PC-3 (cell line): ENCODE results near the gene YPEL2. TPM values are rescaled to one million over a fixed set of nuclear protein-coding genes. Genes with fewer than 3 reads are reported as not detected.

Experiments used
- ATAC-seq: fragments of 200-7000 bp; cut with Tn5 transposase; 2 replicates; pipeline ENCODE4 v1.9.1; 2020; ENCODE audit warnings: mild to moderate bottlenecking, moderate library complexity
- BruUV-seq: library from RNA; stranded (reverse); fragments of 400-500 nt; replicated peaks from 2 replicates; lab custom pipeline; 2021; lab: Mats Ljungman, UMichigan
- CTCF ChIA-PET: fragments of 300-600 bp; sonication (Branson Sonifier 250); formaldehyde crosslinking; loops from one replicate; lab custom pipeline; 2022; ENCODE audit warnings: antibody characterized with exemption; lab: Charles Lee
- POLR2A ChIA-PET: fragments of 300-600 bp; sonication (Branson Sonifier 250); formaldehyde crosslinking; loops from one replicate; lab custom pipeline; 2022; ENCODE audit warnings: antibody characterized with exemption; ENCODE audit not compliant: unreplicated experiment; lab: Charles Lee
- DNase-seq: peaks from one replicate; pipeline ENCODE4 v3.0.0-alpha.2; 2015
- H2AFZ ChIP-seq: fragments of 300-600 bp; sonication (generic); 2 replicates; pipeline ENCODE4 v1.6.0; 2016; ENCODE audit warnings: antibody characterized with exemption, low read length
- H3F3A ChIP-seq: fragments of 300-600 bp; sonication (generic); one replicate; pipeline ENCODE4 v1.6.0; 2017; ENCODE audit warnings: antibody characterized with exemption, low read length, control low read depth, mild to moderate bottlenecking; ENCODE audit not compliant: unreplicated experiment
- H3K27ac ChIP-seq: fragments of 300-600 bp; sonication (generic); 2 replicates; pipeline ENCODE4 v1.5.1; 2016; ENCODE audit warnings: mild to moderate bottlenecking, low read length
- H3K27me3 ChIP-seq: fragments of 300-600 bp; sonication (generic); 2 replicates; pipeline ENCODE4 v1.6.1; 2016; ENCODE audit warnings: low read length, mixed read lengths
- H3K36me3 ChIP-seq: fragments of 300-600 bp; sonication (generic); 2 replicates; pipeline ENCODE4 v1.6.1; 2016; ENCODE audit warnings: low read depth, mixed run types, low read length, mixed read lengths
- H3K4me1 ChIP-seq: fragments of 300-600 bp; sonication (generic); 2 replicates; pipeline ENCODE4 v1.5.1; 2016; ENCODE audit warnings: low read length; ENCODE audit not compliant: insufficient read depth
- H3K4me2 ChIP-seq: fragments of 300-600 bp; sonication (generic); 2 replicates; pipeline ENCODE4 v1.6.0; 2016; ENCODE audit warnings: low read length
- H3K4me3 ChIP-seq: fragments of 300-600 bp; sonication (generic); 2 replicates; pipeline ENCODE4 v1.5.1; 2016; ENCODE audit warnings: mild to moderate bottlenecking, low read length, mixed read lengths
- H3K79me2 ChIP-seq: fragments of 300-600 bp; sonication (generic); 2 replicates; pipeline ENCODE4 v1.6.1; 2017; ENCODE audit warnings: low read length, mixed read lengths
- H3K9ac ChIP-seq: fragments of 300-600 bp; sonication (generic); 2 replicates; pipeline ENCODE4 v1.6.0; 2016; ENCODE audit warnings: mild to moderate bottlenecking, low read length
- H3K9me2 ChIP-seq: fragments of 300-600 bp; sonication (generic); replicated peaks from 2 replicates; pipeline ENCODE4 v1.6.1; 2016; ENCODE audit warnings: mixed run types, low read length, mixed read lengths
- H3K9me3 ChIP-seq: fragments of 300-600 bp; sonication (generic); 2 replicates; pipeline ENCODE4 v1.6.1; 2016; ENCODE audit warnings: low read length, mixed read lengths
- H4K20me1 ChIP-seq: fragments of 300-600 bp; sonication (generic); 2 replicates; pipeline ENCODE4 v1.6.1; 2016; ENCODE audit warnings: low read length, mixed read lengths
- CTCF ChIP-seq: fragments of 300-600 bp; sonication (generic); conservative IDR thresholded peaks from 2 replicates; pipeline ENCODE4 v1.5.1; 2017; ENCODE audit warnings: antibody characterized with exemption, low read depth, mild to moderate bottlenecking, low read length
- EZH2 ChIP-seq: fragments of 300-600 bp; sonication (generic); IDR thresholded peaks from one replicate; pipeline ENCODE4 v1.6.1; 2017; ENCODE audit warnings: antibody characterized with exemption, mild to moderate bottlenecking, low read length; ENCODE audit not compliant: unreplicated experiment
- EZH2phosphoT487 ChIP-seq: fragments of 300-600 bp; sonication (generic); IDR thresholded peaks from 2 replicates; pipeline ENCODE4 v1.6.1; 2018; ENCODE audit warnings: mild to moderate bottlenecking, antibody characterized with exemption, low read length, borderline replicate concordance
- intact Hi-C: fragments of 100-400 bp; cut with micrococcal nuclease; formaldehyde crosslinking; loops from 2 replicates; pipeline ENCODE4 v1.9.0; 2023
- total RNA-seq: library from RNA; depleted of rRNA; stranded (reverse); fragments of >200 nt; gene quantifications from 2 replicates; pipeline ENCODE4 v1.2.3, GENCODE V29; 2014

YPEL2 gene
- total RNA-seq, 1 experiment from 2014 or later, result 0.47 TPM

GRCh38 chr17:59427996-59428395 lies 96.5 kb downstream of the YPEL2 start:
- BruUV-seq, result no TSS peak
- TF ChIP-seq CTCF (no peak), EZH2 (no peak), EZH2phosphoT487 (no peak)
- intact Hi-C loops, result no loop called here
- no peak for DNase-seq
- Histone ChIP-seq H3K4me2 (no peak overlapping the region), H3K9ac (no peak overlapping the region), H3K27ac (no peak overlapping the region), H3K27me3 (no peaks in the 10 kb centered on the region), H3K9me2 (no peaks in the 10 kb centered on the region), H4K20me1 (no peaks in the 10 kb centered on the region), H3K36me3 (no peaks in the 10 kb centered on the region), H3F3A (no peaks in the 10 kb centered on the region), H3K79me2 (no peaks in the 10 kb centered on the region), H3K9me3 (no peaks in the 10 kb centered on the region), H3K4me1 (peaks cover 17% of the 10 kb centered on the region), H2AFZ (no peak overlapping the region), H3K4me3 (no peak overlapping the region)
- ChIA-PET POLR2A (no interaction called here), CTCF (interaction anchor here (0.6 to 1.1 kb wide), 3 partner anchors 12 to 419 kb away, joined by 3 to 5 read pairs (median 3); no protein-coding TSS in a partner anchor)
- no peak for ATAC-seq

GRCh38 chr17:59428916-59429485 lies 97.5 kb downstream of the YPEL2 start:
- Histone ChIP-seq H3K27ac (no peak overlapping the region), H3K9ac (no peak overlapping the region), H3K9me3 (no peaks in the 10 kb centered on the region), H2AFZ (no peak overlapping the region), H4K20me1 (no peaks in the 10 kb centered on the region), H3F3A (no peaks in the 10 kb centered on the region), H3K79me2 (no peaks in the 10 kb centered on the region), H3K9me2 (no peaks in the 10 kb centered on the region), H3K4me3 (no peak overlapping the region), H3K36me3 (no peaks in the 10 kb centered on the region), H3K4me2 (no peak overlapping the region), H3K27me3 (no peaks in the 10 kb centered on the region), H3K4me1 (peaks cover 8% of the 10 kb centered on the region; the same call in 1 of the 2 replicates)
- intact Hi-C loops, result no loop called here
- ChIA-PET POLR2A (no interaction called here), CTCF (no interaction called here)
- ATAC-seq (no peak), DNase-seq (no peak)
- BruUV-seq, result no TSS peak
- no peak for TF ChIP-seq CTCF
- TF ChIP-seq EZH2, result no peak
- TF ChIP-seq EZH2phosphoT487, result no peak

- no peak for TF ChIP-seq EZH2
- no peak for TF ChIP-seq CTCF
- no peak for TF ChIP-seq EZH2phosphoT487
- H3F3A ChIP-seq, result peaks cover 3% of the 10 kb centered on the region
- H3K79me2 ChIP-seq, result no peaks in the 10 kb centered on the region
- peaks cover 23% of the 10 kb centered on the region for H3K4me1 ChIP-seq
- no TSS peak for BruUV-seq
- DNase-seq (no peak), ATAC-seq (no peak)
- CTCF ChIA-PET, result no interaction called here
- no peak overlapping the region for H3K27ac ChIP-seq
- no peaks in the 10 kb centered on the region for H3K9me2 ChIP-seq
- no peaks in the 10 kb centered on the region for H3K36me3 ChIP-seq
- no peak overlapping the region for H2AFZ ChIP-seq
- no peak overlapping the region for H3K4me3 ChIP-seq
- intact Hi-C loops, result no loop called here
- no peak overlapping the region for H3K4me2 ChIP-seq
- POLR2A ChIA-PET, result no interaction called here
- H3K9ac ChIP-seq, result no peak overlapping the region
- no peaks in the 10 kb centered on the region for H4K20me1 ChIP-seq
- H3K9me3 ChIP-seq, result no peaks in the 10 kb centered on the region
- H3K27me3 ChIP-seq, result no peaks in the 10 kb centered on the region
These were observed 100.1 kb downstream of the YPEL2 start for GRCh38 chr17:59431601-59432000.
